ENCODE data around the gene ZIC5.

Gene ZIC5

GRCh38 chr13:99923877-99924582 lies 47.5 kb downstream of the ZIC5 start:
- H3K4me3 ChIP-seq (ENCODE audit: low read depth, low read length): no peak overlapping the region
- in situ Hi-C loops (cut with HindIII; ENCODE audit: low sequenced_read_pairs): no loop called here
- TF ChIP-seq CTCF (IDR thresholded peaks at IDR 0.05; ENCODE audit: low read depth, low read length): no peak
- no peak for DNase-seq (ENCODE audit: low read depth, low spot score)

- in situ Hi-C loops (cut with HindIII; ENCODE audit: low sequenced_read_pairs): no loop called here
- no peak for DNase-seq (ENCODE audit: low read depth, low spot score)
- TF ChIP-seq CTCF (IDR thresholded peaks at IDR 0.05; ENCODE audit: low read depth, low read length): no peak
- H3K4me3 ChIP-seq (ENCODE audit: low read depth, low read length): no peak overlapping the region
Measured at GRCh38 chr13:99922631-99923404, 48.7 kb downstream of the ZIC5 start.

- no peak for DNase-seq (ENCODE audit: low read depth, low spot score)
- H3K4me3 ChIP-seq (ENCODE audit: low read depth, low read length): no peak overlapping the region
- TF ChIP-seq CTCF (IDR thresholded peaks at IDR 0.05; ENCODE audit: low read depth, low read length): no peak
- in situ Hi-C loops (cut with HindIII; ENCODE audit: low sequenced_read_pairs): no loop called here
Measured at GRCh38 chr13:99919132-99919531, 52.4 kb downstream of the ZIC5 start.

- peak; percentile 98 for TF ChIP-seq CTCF (IDR thresholded peaks at IDR 0.05; ENCODE audit: low read depth, low read length)
- in situ Hi-C loops (cut with HindIII; ENCODE audit: low sequenced_read_pairs): no loop called here
- H3K4me3 ChIP-seq (ENCODE audit: low read depth, low read length): no peak overlapping the region
- peak; percentile 79 for DNase-seq (ENCODE audit: low read depth, low spot score)
Measured at GRCh38 chr13:99916366-99917103, 55.0 kb downstream of the ZIC5 start.

GRCh38 chr13:99913167-99913566 lies 58.4 kb downstream of the ZIC5 start:
- H3K4me3 ChIP-seq (ENCODE audit: low read depth, low read length): no peak overlapping the region
- in situ Hi-C loops (cut with HindIII; ENCODE audit: low sequenced_read_pairs): no loop called here
- TF ChIP-seq CTCF (IDR thresholded peaks at IDR 0.05; ENCODE audit: low read depth, low read length): no peak
- no peak for DNase-seq (ENCODE audit: low read depth, low spot score)
